Glomerular endothelial cell (primary cell): Measurements from ENCODE around the gene MBIP. TPM values are rescaled to one million over a fixed set of nuclear protein-coding genes. Genes with fewer than 3 reads are reported as not detected.

Experiments
- DNase-seq: peaks from one replicate; pipeline ENCODE4 v3.0.0-alpha.2; 2011; ENCODE audit warnings: low read depth, low spot score; ENCODE audit errors: extremely low read depth
- total RNA-seq: library from RNA; depleted of rRNA; stranded (reverse); fragments of >200 nt; gene quantifications from 2 replicates; pipeline ENCODE4 v1.2.3, GENCODE V29; 2015

The MBIP gene
- total RNA-seq, 1 donor from 2014 or later, result 11.0 TPM

DNA sequence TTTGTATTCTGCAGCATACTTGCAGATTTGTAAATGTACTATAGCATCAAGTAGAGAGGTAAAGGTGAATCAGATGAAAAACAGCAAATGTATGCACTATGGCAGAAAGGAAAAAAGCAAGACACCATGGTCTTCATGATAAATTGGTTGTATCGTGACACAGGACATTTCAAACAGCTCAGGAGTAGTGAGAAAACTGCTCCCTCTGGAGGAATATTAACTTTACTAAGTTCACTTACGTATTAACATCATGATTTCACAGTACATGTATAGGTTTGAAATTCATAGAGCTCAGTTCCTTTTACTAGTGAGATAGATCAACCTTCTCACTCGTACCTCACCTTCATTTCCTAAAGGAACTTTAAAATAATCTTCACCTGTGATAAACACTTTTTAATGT is 6.5 kb downstream of the MBIP start:
- no peak for DNase-seq

DNA sequence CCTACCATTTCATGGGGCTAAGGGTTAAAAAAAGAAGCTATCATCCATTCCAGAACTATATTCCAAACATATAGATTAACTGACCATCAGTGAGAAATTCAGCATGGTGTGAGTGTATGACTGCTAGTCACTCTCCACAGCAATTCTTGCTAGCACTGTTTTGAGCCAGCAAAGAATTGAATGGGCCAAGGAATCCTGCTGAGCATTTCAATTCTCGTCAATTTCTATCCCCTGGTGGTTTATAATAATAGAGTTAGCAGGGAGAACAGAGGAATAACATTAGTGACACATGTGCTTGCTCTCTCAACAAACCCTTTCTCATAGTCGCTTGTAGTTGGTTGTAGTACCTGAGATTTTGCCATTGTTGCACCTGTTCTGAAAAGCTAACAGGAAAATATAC is 7.2 kb downstream of the MBIP start:
- DNase-seq, result no peak

DNA sequence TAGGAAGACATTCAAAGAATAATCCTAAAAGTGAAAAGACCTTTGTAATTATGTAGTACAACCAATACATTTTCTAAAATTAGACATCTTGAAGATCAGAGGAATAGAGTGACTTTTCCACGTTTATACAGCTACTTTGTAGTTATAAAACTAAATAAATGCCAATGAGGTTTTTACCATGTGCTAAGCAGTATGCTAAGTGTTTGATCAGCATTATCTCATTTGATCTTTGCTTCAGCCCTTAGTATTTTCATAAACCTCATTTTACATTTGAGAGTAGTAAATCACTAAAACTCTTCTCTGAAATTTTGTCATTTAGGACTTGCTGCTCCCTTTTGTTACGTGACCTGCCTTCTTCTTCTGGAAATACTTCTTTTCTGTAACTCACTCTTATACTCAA is 13.6 kb downstream of the MBIP start:
- no peak for DNase-seq

DNA sequence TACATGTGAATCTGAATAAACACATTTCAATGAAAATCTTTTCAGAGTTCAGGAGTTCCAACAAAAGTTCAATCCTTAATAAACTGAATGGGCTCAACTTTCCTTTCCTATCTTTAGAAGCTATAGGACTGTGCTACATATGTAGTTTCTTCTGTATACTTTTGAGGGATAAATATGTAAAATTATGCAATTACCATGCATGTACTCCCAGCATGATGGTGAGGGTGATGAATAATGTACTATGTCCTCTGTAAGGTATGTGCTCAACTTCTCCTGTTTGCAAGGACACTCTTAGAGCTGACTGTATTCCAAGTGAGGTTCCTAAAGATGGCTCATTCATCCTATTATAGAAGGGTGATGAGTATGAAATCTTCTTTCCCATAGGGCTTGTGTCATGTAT is 15.5 kb downstream of the MBIP start:
- DNase-seq, result no peak

DNA sequence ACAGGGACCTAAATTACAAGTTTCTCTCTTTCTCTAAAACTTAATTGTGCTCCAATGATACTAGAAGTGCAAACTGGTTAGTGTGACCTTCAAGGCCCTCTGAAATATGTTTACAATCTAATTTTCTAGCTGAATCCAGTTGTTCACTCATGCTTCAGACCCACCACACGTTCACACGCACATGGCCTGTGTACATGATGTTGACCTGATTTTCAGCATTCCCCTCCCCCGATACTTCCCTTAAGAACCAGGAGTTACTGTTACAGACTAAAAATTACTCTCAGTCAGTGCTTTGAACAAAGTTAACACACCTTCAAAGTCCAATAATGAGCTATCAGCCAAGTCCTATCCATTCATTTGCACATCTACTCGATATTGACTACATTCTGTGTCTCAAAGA is 16.5 kb downstream of the MBIP start:
- DNase-seq, result no peak

DNA sequence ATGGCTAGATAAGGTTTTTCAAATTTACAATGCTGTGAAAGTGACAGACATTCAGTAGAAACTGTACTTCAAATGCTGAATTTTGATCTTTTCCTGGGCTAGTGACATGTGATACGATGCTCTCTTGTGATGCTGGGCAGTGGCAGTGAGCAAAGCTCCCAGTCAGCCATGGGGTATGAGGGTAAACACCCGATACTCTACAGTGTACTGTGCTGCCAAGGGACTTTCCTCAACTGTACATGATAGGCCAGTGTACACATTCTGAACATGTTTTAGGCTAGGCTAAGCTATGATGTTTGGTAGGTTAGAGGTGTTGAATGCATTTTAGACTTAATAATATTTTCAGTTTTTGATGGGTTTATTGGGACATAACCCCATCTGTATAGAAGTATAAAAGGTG is 17.6 kb downstream of the MBIP start:
- no peak for DNase-seq

DNA sequence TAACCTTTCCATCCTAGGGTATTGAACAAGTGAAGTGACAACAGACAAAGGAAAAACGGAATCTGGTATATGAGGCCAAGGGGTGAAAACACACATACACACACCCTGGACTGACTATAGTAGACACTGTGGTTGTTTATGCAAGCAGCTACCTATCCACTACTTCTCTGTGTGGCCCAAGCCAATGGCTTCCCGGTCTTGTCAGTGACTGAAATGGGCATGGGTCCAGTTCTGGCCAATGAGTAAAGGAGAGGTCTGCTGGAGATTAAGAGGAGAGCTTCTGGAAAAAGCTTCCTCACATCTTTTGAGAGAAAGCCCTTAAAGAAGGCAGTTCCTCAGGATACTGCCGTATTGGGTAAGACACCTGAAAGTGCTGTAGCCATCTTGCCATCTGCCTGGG is 19.3 kb downstream of the MBIP start:
- no peak for DNase-seq

DNA sequence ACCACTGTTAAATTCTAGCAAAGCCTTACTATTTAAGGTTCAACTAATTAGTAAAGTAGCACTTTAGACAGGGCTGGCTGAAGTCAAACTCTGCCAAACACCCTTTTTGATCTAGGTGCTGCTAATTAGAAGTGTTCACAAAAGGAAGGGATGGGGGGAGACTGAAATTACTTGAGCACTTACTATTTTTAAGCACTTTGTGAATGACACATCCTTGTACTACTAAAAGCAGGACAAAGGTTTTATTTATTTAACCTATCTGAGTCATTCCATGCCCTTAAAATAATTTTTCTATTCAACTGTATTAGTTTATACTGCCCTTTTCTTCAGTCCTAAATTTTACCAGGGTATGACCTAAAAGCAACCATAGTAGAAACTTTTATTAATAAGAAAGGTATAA is 20.1 kb downstream of the MBIP start:
- no peak for DNase-seq

DNA sequence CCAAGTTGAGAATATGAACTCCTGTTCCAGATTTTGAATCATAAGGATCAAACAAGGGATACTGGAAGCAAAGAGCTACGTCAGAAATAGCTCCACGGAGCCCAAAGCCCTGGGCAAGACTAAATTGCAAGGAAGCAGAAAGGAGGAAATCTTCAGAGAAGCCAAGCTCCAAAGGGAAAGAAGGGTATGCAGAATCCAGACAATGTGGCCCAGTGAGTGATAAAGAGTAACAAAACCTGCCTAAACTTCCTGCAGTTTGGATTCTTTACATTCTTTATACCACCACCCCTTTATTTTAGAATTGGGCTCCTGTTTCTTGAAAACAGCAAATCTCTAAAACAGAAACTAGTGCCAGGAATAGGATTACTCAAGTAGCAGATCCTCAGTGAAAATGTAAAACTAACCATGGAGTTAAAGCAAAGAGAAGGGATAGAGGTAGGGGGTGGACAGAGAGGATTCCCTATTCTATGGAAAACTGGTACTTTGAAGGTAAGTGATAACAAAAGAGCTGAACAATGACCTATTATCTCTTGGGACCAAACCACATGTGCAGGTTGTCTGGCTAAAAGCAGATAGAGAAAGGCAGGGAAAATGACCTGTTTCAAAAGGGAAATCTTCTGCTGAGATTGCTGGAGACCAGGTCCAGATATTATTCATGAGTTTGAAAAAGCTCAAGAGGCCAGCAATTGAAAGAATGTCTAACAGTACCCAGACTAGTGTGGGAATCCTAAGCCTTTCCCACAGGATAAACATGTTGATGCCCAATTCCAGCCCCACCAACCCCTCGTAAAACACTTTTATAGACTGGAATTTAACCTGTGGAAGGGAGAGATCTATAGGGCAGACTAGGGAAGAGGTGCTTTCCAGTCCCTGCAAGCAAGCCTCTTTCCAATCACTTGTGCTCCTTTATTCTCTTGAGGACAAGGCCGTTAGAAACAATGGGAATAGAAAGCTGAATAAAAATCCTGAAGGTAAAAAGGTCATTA is 24.5 kb downstream of the MBIP start:
- no peak for DNase-seq

DNA sequence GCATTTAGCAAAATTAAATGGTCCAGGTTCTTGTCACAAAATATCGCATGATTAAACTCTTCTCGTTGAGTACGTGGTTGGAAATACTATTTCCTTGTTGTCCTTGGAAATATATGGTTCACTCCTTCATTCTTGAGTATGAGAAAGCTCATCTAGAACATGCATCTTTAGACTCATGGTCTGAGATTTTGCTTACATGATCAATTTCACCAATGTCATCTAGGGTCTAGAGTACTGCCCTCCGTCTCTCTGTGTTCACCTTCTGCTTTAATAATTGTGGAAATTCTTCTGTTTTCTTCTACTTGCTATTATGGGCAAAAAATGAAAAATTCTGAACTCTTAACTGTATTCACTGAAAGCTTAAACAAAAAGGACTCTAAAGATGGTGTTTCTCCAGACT is 25.9 kb downstream of the MBIP start:
- no peak for DNase-seq

DNA sequence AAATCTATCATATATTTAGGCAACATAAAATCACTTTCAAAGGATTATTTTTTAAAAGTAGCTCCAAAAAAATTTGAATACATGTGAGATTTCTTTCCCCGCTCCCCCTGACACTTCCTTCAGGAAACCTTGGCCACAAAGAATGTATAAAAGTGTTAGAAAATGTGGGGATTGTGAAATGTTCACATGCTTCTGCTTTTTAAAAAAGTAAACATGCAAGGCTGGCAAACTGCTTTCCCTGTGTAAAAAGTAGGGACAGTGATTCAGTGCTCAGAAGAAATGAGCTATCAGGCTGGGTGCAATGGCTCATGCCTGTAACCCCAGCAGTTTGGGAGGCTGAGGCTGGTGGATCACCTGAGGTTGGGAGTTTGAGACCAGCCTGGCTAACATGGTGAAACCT is 26.6 kb downstream of the MBIP start:
- DNase-seq, result no peak

DNA sequence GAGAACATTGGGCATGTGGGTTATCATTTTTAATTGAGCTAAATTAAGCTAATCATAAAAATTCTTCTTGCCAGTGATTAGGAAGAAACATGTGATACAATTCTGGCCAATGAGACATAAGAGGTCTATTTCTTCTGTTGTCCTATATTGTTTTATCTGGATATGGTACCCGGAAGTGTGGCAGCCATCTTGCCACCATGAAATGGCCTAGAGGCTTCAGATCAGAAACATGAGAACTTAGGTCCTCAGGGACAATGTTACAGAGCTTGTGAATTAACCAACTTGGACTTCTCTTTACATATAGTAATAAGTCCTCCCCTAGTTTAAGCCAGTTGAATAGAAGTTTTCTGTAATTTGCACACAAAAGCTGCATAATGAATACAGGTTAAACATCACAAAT is 30.5 kb downstream of the MBIP start:
- DNase-seq, result no peak

DNA sequence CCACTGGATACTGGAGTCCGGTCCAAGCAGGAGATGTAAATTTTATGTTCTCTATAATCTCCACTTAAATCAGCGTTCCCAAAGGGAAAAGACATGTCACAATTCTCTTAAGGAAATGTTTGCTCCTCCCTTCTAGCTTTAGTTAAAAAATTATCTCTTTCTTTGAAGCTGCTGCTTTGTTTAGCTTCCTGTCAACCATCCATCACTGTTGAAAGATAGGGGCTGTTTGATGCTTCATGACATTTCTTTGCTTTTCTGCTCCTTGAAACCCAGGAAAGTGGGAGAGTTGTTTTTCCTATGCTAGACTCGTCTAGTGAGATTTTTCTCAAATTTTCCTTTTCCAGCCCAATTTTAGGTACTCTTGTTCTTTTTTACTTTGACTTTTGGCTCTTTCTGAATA is 31.9 kb downstream of the MBIP start:
- DNase-seq, result no peak

DNA sequence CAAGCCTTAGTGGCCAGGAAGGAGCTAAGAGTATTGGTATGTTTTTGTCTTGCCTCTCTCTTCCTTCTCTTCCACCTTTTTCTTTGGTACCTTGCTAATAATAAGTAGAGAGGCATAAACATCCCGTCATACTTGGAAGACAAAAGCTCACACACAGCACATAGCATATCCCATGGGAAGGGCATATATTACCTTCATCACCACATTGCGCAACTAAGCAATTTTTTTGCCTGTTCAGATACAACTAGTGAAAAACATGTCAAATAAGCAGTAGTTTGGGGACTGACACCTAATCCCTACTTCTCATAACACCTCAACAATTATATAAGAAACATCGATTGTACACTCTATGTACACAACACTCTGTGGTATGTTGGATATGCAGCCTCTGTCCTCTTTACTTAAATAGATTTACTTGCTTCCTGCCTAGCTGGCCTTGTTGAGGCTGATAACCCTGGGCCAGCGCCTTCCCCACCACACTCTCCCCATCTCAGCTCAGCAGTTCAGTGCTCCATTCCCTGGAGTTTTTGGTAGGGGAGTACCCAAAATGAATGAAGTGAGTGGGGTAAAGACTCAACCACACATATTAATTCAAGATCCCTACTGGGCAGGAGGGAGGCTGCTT is 35.4 kb downstream of the MBIP start:
- DNase-seq, result no peak

DNA sequence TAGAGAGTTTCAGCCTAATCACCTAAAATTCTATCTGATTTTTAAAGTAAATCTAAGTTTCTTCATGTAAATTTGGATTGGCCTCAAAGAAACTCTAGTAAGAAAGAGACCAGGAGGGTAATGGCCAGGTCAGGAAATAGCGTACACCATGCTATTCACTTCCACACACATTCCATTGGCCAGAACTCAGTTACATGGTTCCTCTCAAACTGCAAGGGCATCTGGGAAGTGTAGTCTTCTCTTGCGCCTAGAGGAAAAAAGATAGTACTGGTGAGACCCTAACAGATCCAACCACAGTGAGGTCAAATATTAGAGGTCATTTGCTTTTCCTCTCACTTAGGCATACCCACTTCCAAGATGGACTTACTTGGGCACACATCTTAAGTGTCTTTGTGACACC is 39.1 kb downstream of the MBIP start:
- DNase-seq, result no peak

DNA sequence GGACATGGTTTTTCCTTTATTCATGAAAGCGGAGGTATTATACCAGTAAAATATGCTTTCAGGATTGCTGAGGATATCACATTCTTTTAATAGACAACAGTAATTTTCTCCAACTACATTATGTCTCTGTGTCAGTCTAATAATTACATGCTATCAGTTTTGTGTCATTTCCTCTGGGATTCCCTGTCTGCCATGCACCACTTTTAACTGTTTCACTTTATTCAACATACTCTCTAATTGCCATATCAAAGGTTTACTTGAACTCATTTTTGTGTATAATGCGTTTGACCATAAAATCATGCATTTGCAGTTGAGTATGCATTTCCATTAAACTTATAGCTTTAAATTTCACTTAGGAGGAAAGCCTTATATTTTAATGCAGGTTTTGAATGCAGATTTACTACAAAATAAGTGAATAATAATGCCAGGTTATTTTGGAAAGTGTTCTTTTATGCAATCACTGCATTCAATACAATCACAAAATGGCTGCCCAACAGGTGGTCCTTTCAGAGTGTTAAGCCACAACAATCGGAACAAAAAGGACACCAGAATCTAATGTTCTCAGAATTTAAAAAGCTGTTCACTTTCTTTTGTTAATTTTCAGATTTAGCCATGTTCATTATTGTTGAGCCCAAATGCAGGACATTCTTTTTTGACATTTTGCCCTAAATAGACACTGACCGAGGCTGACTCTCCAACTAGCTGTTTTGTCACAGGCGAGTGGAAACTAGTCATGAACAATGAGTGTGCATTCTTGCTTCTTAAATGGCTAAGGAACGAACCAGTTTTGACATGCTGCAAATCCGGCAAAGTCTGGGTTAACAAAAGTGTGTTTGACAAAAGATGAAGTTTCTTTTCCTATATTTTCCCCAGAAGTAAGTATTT is 40.9 kb downstream of the MBIP start:
- DNase-seq, result no peak

DNA sequence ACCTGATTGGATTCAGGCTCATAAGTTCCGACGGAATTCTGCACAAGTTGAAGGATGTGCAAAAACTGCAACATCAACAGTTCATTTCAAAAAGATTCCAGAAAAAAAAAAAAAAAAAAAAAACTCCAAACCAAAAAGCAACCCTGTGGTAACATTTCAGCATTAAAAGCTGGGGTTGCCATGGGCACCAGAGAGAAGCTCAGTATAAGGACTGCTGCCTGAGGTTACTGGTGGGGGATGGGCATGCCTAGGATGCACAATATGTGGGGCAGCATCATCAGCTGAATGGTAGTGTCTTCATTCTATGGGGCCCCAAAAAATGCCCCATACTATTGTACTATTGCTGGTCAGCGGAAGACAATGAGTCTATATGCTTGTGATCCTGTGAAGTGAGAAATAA is 44.7 kb downstream of the MBIP start:
- DNase-seq, result no peak

DNA sequence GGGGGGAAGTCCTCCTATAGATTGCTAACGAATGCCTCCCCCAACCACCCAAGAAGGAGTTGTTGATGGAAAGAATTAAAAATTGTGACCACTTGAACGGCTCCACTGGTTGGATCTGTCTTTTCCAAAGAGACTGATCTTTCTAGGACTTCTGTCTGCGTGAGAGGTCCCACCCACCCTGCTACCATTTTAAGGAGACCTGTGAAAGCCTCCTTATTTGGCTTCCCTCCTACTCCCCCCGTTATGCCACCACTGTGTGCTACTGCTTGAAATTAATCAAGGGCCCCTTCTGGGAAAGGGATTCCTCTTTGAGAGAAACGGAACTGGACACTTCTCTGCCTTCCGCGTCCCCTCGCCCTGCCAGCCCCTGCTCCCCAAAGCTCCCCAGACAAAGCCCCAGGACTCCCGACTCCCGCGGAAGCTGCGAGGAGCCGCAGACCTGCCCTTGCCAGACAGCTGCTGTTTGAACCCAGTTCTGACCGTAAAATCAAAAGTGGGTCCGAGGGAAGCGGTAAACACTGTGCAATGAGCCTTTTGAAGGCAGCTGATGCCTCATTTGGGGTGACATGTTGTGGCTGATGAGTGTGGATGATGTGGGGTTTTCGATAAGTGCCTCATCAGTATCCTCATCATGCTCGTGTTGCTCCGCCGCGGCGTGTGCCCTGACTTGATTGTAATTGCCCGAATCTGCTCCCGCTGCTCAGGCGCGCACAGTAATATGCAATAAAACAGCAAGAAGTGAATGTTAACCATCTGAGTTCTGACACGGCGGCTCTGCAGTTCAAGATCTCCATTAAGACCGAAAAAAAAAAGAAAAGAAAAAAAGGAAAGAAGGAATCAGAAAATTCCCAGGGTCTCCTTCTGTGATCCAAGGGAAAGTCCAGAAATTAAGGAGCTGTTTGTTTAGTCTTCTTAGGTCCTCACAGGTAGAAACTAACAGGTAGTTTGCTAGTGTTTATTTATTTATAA is 48.2 kb downstream of the MBIP start:
- no peak for DNase-seq

DNA sequence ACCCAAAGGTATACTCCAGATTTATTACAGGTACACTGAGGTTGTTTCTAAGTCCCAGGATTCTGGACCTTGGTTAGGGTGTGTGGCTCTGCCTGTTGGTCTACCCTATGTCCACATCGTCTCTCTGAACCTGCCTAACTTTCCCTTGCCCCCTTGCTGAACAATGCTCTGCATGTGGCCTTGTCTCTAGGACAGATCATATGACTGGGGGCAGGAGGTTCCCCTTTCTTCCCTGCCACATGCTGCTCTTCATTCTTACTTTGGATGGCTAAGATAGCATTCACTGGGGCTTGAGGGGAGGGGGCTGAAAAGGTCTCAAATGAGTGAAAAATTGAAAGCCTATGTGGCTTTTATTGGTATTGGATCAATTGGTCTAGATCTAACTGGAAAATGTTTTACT is 49.2 kb downstream of the MBIP start:
- DNase-seq, result no peak

DNA sequence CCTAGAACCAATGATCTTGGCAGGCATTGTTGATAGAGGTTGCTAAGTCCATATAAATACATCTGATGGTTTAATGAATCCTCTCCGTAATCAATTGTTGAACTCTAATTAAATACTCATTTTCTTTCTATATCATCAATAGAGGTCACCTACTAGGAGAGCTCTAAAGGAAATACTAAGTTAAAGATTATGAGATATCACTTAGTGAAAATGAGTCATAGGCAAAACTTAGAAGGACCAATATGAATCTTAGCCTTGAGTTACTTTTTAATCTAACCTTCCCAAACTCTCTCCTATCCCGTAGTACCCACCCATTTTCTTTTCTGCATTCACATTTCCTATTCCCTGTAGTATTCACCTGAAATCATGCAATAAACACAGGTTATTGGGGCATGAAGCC is 50.2 kb downstream of the MBIP start:
- no peak for DNase-seq
